Epidermal melanocyte (primary cell): ENCODE measurements around the gene FGR.

Experiments
- DNase-seq: peaks from one replicate; pipeline ENCODE4 v3.0.0; 2011; ENCODE audit warnings: low spot score; ENCODE audit not compliant: insufficient read length

FGR gene

GRCh38 chr1:27601771-27602461, 33.1 kb downstream of the FGR start:
- DNase-seq: peak; percentile 50

- DNase-seq: no peak
Measured at GRCh38 chr1:27601321-27601770, 33.6 kb downstream of the FGR start.

GRCh38 chr1:27600498-27601175, 34.3 kb downstream of the FGR start:
- DNase-seq: no peak

GRCh38 chr1:27599605-27600497, 35.1 kb downstream of the FGR start:
- no peak for DNase-seq

- DNase-seq: no peak
Measured at GRCh38 chr1:27598902-27599528, 36.0 kb downstream of the FGR start.

GRCh38 chr1:27598295-27598687, 36.7 kb downstream of the FGR start:
- DNase-seq: no peak

GRCh38 chr1:27597516-27598294, 37.3 kb downstream of the FGR start:
- DNase-seq: no peak

- no peak for DNase-seq
Measured at GRCh38 chr1:27596986-27597385, 38.0 kb downstream of the FGR start.

- DNase-seq: no peak
Measured at GRCh38 chr1:27596261-27596660, 38.7 kb downstream of the FGR start.

GRCh38 chr1:27595597-27595996, 39.4 kb downstream of the FGR start:
- no peak for DNase-seq

- peak; percentile 57 for DNase-seq
Measured at GRCh38 chr1:27594564-27595510, 40.1 kb downstream of the FGR start.

- no peak for DNase-seq
Measured at GRCh38 chr1:27593678-27594563, 41.1 kb downstream of the FGR start.

- DNase-seq: no peak
Measured at GRCh38 chr1:27592931-27593677, 41.9 kb downstream of the FGR start.

GRCh38 chr1:27592232-27592930, 42.6 kb downstream of the FGR start:
- no peak for DNase-seq

- no peak for DNase-seq
Measured at GRCh38 chr1:27591622-27592021, 43.4 kb downstream of the FGR start.

- no peak for DNase-seq
Measured at GRCh38 chr1:27590917-27591508, 44.0 kb downstream of the FGR start.

GRCh38 chr1:27589841-27590426, 45.1 kb downstream of the FGR start:
- DNase-seq: no peak
